KMS-11 (cell line): ENCODE measurements around the gene ZPBP.

Source experiments
- H2AFZ ChIP-seq: fragments of 200-600 bp; sonication (generic); 2 replicates; pipeline ENCODE4 v1.6.1; 2016; ENCODE audit warnings: antibody characterized with exemption, mixed run types, low read depth
- H3K27ac ChIP-seq: fragments of 200-600 bp; sonication (generic); 2 replicates; pipeline ENCODE4 v1.6.1; 2016; ENCODE audit warnings: mild to moderate bottlenecking, mixed run types
- H3K27me3 ChIP-seq: fragments of 200-600 bp; sonication (generic); 2 replicates; pipeline ENCODE4 v1.6.1; 2017; ENCODE audit warnings: mild to moderate bottlenecking, low read depth, mixed run types, moderate library complexity; ENCODE audit not compliant: insufficient read depth
- H3K36me3 ChIP-seq: fragments of 200-600 bp; sonication (generic); 2 replicates; pipeline ENCODE4 v1.6.1; 2017; ENCODE audit warnings: mild to moderate bottlenecking, mixed run types; ENCODE audit not compliant: insufficient read depth
- H3K4me1 ChIP-seq: fragments of 200-600 bp; sonication (generic); 2 replicates; pipeline ENCODE4 v1.6.1; 2016; ENCODE audit warnings: mild to moderate bottlenecking, low read depth, mixed run types; ENCODE audit not compliant: poor library complexity, severe bottlenecking
- H3K4me2 ChIP-seq: fragments of 200-600 bp; sonication (generic); 2 replicates; pipeline ENCODE4 v1.7.0; 2016; ENCODE audit warnings: mild to moderate bottlenecking, mixed run types
- H3K4me3 ChIP-seq: fragments of 200-600 bp; sonication (generic); IDR thresholded peaks from 2 replicates; pipeline ENCODE4 v1.6.1; 2017; ENCODE audit warnings: low read depth, low read length, mixed read lengths; ENCODE audit not compliant: insufficient read depth
- H3K79me2 ChIP-seq: fragments of 200-600 bp; sonication (generic); 2 replicates; pipeline ENCODE4 v1.6.1; 2016; ENCODE audit warnings: low read depth, mixed run types; ENCODE audit not compliant: insufficient read depth
- H3K9ac ChIP-seq: fragments of 200-600 bp; sonication (generic); 2 replicates; pipeline ENCODE4 v1.6.1; 2016; ENCODE audit warnings: mild to moderate bottlenecking, mixed run types
- H4K20me1 ChIP-seq: fragments of 200-600 bp; sonication (generic); 2 replicates; pipeline ENCODE4 v1.6.1; 2016; ENCODE audit warnings: mild to moderate bottlenecking, mixed run types; ENCODE audit not compliant: insufficient read depth
- CTCF ChIP-seq: fragments of 200-600 bp; sonication (generic); conservative IDR thresholded peaks from 2 replicates; pipeline ENCODE4 v1.6.1; 2017; ENCODE audit warnings: low read depth, mild to moderate bottlenecking, antibody characterized with exemption, low read length, moderate library complexity, mixed read lengths

The ZPBP gene

DNA sequence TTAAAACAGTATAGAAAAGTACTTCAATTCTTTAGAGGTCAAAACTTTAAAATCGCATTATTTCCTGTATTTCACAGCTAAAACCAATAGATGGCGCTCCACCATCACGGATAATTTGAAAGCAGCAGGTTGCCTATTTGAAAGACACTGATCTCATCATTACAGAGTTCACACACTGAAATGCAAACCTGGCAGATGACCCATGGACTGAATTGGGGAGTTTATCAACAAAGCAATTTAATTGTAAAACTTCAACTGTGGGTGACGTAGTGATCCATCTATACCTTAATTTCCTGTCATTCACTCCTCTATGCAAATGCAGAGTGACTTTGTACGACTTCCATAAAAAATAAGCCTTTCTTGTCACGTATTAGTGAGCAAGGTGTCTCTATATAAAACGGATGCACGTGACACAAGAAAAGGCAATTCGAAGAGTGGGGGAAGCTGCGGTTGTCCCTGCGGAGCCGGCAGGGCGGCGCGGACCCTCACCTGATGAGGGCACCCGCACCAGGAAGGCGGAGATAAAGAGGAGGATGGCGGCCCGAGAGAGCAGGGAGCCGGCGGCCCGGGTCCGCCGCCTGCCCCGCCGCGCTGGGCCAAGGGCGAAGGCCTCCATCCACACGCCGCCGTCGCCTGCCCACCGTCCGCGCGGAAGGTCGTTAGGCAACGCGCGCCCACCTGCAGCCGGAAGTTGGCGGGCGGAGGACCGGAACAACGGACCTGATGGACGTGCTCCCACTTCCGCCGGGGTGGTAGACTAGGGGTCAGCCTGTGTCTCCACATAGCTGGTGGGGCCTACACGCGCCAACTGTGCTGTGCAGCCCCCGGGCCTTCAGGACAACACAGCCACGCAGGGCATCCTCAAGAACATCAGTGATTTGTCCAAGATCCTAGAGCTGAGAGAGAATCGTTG, at the start of gene ZPBP:
TSS of gene ZPBP (minus strand) at position 668 of the 913 bp plus-strand sequence. CDS start at position 616, 52 bp downstream.
- no peaks in the 10 kb centered on the region for H4K20me1 ChIP-seq
- no peak within 1 kb of the TSS for H2AFZ ChIP-seq
- H3K79me2 ChIP-seq: no peaks in the 10 kb centered on the region
- no peaks in the 10 kb centered on the region for H3K4me1 ChIP-seq
- no peak within 1 kb of the TSS for H3K4me3 ChIP-seq
- H3K27me3 ChIP-seq: no peaks in the 10 kb centered on the region
- no peak within 1 kb of the TSS for H3K4me2 ChIP-seq
- no peak within 1 kb of the TSS for H3K27ac ChIP-seq
- H3K36me3 ChIP-seq: no peaks in the 10 kb centered on the region
- H3K9ac ChIP-seq: no peak within 1 kb of the TSS
- TF ChIP-seq CTCF: peak; percentile 90

DNA sequence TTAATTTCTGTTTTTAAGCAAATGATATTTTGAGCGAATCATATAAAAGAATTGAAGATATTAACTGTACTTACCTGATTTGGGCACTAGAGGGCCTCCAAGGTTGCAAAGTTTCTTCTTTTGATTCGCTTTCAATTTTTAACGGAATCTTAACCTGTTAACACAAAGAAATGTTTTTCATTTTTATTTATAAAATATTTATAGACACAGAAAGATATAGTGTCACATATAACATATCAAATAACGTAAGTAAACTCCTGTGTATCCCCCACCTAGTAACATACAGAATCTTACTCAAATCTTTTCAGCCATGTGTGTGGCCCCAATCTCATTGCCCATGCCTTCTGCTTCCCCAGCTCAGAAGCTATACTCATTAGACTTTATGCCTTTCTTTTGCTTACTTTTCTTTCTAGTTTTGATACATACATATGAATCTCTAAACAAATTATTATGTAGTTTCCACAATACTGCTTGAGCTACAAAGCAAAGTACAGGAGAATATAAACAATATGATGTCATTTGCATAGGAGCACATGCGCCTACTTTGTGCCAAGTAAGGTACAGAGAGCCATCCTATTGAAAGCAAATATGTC, 49.5 kb upstream of the ZPBP start:
- Histone ChIP-seq H3K4me1 (peaks cover 7% of the 10 kb centered on the region), H3K4me2 (peak overlapping the region; percentile 0; the same call in 1 of the 2 replicates)

DNA sequence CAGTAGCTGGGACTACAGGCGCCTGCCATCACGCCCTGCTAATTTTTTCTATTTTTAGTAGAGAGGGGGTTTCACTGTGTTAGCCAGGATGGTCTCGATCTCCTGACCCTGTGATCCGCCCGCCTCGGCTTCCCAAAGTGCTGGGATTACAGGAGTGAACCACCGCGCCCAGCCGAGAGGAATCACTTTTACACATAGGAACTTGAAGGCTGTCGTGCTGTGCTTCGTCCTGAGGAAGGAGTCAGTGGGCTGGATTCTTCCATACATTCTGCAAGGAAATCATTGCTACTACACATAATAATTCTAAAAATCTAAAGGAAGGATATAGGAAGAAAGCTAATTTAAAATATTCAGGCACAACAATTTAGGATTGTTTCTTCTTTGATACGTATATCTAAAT, 48.8 kb upstream of the ZPBP start:
- Histone ChIP-seq H3K36me3 (no peaks in the 10 kb centered on the region), H3K4me1 (peaks cover 3% of the 10 kb centered on the region), H3K4me3 (no peak overlapping the region), H4K20me1 (no peaks in the 10 kb centered on the region), H2AFZ (no peak overlapping the region), H3K9ac (no peak overlapping the region), H3K27ac (no peak overlapping the region), H3K27me3 (no peaks in the 10 kb centered on the region), H3K79me2 (no peaks in the 10 kb centered on the region), H3K4me2 (no peak overlapping the region)
- no peak for TF ChIP-seq CTCF

More for the DNA sequence above, 49.5 kb upstream of the ZPBP start:
- Histone ChIP-seq H3K27me3 (no peaks in the 10 kb centered on the region), H3K4me3 (no peak overlapping the region), H3K9ac (no peak overlapping the region), H3K27ac (no peak overlapping the region), H3K36me3 (no peaks in the 10 kb centered on the region), H4K20me1 (no peaks in the 10 kb centered on the region), H2AFZ (peak overlapping the region; percentile 2; the same call in 1 of the 2 replicates), H3K79me2 (no peaks in the 10 kb centered on the region)
- peak; percentile 75; the same call in 1 of the 2 replicates for TF ChIP-seq CTCF

DNA sequence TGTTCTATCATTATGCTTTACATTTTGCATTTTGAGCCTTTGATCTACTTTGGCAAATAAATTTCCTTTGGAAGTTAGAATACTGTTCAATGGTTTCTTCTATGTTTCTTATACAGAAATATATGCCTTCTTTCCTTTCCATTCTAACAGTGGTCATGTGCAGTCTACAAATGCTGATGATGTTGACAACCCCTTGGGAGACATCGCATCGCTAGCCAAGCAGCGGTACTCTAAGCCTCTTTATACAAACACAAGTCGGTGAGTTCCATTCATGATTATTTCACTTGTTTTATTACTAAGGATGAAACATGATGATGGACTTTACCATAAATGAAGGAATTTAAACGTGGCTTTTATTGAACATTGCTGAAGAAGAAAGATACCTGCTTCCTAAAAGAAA, 48.1 kb upstream of the ZPBP start:
- H3K36me3 ChIP-seq: no peaks in the 10 kb centered on the region
- no peak overlapping the region for H3K4me2 ChIP-seq
- no peaks in the 10 kb centered on the region for H3K79me2 ChIP-seq
- no peaks in the 10 kb centered on the region for H3K27me3 ChIP-seq
- H3K4me3 ChIP-seq: no peak overlapping the region
- no peaks in the 10 kb centered on the region for H4K20me1 ChIP-seq
- no peak overlapping the region for H2AFZ ChIP-seq
- no peak for TF ChIP-seq CTCF
- H3K9ac ChIP-seq: no peak overlapping the region
- peaks cover 3% of the 10 kb centered on the region for H3K4me1 ChIP-seq
- H3K27ac ChIP-seq: no peak overlapping the region
